ENCODE data around the gene PPARG. TPM values are rescaled to one million over a fixed set of nuclear protein-coding genes. Genes with fewer than 3 reads are reported as not detected.

The PPARG gene
- total RNA-seq, 4 donors from 2014 or later = 16.9 to 146 (median 117) TPM

DNA sequence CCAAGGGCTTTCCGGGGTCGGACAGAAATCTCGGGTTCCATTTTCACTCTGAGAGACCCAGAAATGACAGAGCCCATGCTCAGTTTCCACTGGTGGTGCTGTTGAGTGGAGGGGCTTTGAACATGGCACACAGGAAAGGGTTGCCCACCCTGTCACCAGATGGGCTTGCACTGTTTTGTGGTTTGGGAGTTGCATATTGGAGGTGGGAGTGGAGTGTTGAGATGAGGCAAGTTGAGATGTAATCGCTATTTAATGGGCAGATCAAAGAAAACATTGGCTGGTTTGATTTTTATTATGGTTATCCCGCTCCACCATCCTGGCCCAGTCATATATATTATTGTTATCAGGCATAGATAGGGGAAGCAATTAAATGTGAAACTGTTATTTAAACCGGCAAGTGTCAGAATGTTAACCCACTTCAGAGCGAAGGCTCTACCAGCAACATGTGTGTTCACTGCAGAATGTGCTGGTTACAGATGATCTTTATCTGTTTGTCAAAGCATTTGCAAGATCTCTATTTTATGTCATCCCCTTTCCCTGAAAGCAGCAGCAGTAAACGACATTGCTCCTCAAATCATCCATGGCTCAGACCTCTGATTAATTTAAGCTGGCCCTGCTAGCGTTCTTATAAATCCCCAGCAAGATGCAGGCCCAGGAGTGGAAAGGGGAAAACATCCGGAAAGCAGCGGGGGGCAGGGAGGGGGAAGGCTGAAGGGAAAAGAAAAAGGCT is 137.1 kb downstream of the PPARG start:
- Histone ChIP-seq H3K4me3 (no peak overlapping the region), H3K27ac (no peak overlapping the region), H3K27me3 (no peaks in the 10 kb centered on the region), H3K36me3 (no peaks in the 10 kb centered on the region), H3K4me1 (peaks cover 0 to 19% (median 4%) of the 10 kb centered on the region in 4 donors), H3K9me3 (no peaks in the 10 kb centered on the region)
- no peak for DNase-seq
- TF ChIP-seq, protein P1, sequence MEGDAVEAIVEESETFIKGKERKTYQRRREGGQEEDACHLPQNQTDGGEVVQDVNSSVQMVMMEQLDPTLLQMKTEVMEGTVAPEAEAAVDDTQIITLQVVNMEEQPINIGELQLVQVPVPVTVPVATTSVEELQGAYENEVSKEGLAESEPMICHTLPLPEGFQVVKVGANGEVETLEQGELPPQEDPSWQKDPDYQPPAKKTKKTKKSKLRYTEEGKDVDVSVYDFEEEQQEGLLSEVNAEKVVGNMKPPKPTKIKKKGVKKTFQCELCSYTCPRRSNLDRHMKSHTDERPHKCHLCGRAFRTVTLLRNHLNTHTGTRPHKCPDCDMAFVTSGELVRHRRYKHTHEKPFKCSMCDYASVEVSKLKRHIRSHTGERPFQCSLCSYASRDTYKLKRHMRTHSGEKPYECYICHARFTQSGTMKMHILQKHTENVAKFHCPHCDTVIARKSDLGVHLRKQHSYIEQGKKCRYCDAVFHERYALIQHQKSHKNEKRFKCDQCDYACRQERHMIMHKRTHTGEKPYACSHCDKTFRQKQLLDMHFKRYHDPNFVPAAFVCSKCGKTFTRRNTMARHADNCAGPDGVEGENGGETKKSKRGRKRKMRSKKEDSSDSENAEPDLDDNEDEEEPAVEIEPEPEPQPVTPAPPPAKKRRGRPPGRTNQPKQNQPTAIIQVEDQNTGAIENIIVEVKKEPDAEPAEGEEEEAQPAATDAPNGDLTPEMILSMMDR (IDR thresholded peaks at IDR 0.05) = no peak
- no peak for TF ChIP-seq POLR2A (IDR thresholded peaks at IDR 0.05)
- TF ChIP-seq EP300 (IDR thresholded peaks at IDR 0.05; ENCODE audit: low read depth) = no peak
- TF ChIP-seq POLR2AphosphoS5 (IDR thresholded peaks at IDR 0.05) = no peak
- intact Hi-C loops (cut with DNase I; ENCODE audit: low total_unique reads) (no loop called here), in situ Hi-C loops (cut with MboI; ENCODE audit: low pct_ligation_motif_present in 1 of 4, low pct_unique_long_range_greater_than_20kb in 1 of 4, low sequenced_read_pairs in 3 of 4) (no loop called here)
- 51 to 71% methylated on average over 6 to 11 of the region's 11 CpGs for WGBS, 2 donors (ENCODE audit: low coverage in 1 of 2)

DNA sequence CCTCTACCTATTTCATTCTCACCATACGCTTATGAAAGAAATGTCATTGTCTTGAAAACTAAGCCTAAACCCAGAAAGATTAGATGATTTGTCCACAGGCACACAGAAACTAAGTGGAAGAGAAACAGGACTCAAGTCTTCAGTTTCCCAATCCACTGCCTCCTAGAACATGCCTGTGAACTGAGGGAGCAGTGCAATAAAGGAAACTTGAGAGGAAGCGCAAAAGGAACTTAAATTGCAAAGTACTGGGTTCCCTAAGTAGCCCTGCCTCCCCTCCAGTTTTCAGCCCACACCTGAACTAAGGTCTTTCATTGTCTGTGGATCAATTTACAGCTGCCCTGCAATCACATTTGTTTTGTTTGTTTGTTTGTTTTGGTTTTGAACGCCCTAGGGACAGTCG is 138.7 kb downstream of the PPARG start:
- no peaks in the 10 kb centered on the region for H3K36me3 ChIP-seq
- H3K9me3 ChIP-seq = no peaks in the 10 kb centered on the region
- no peaks in the 10 kb centered on the region for H3K27me3 ChIP-seq
- H3K4me1 ChIP-seq = peaks cover 0 to 12% (median 0%) of the 10 kb centered on the region in 4 donors
- intact Hi-C loops (cut with DNase I; ENCODE audit: low total_unique reads) (no loop called here), in situ Hi-C loops (cut with MboI; ENCODE audit: low pct_ligation_motif_present in 1 of 4, low pct_unique_long_range_greater_than_20kb in 1 of 4, low sequenced_read_pairs in 3 of 4) (no loop called here)
- no peak overlapping the region for H3K27ac ChIP-seq
- no peak overlapping the region for H3K4me3 ChIP-seq
- TF ChIP-seq, protein P1 (IDR thresholded peaks at IDR 0.05) = no peak
- TF ChIP-seq POLR2A (IDR thresholded peaks at IDR 0.05) (no peak), EP300 (IDR thresholded peaks at IDR 0.05; ENCODE audit: low read depth) (no peak), POLR2AphosphoS5 (IDR thresholded peaks at IDR 0.05) (no peak)
- DNase-seq = no peak
- WGBS, 2 donors (ENCODE audit: low coverage in 1 of 2) = 66 to 71% methylated on average over 4 of the region's 4 CpGs

DNA sequence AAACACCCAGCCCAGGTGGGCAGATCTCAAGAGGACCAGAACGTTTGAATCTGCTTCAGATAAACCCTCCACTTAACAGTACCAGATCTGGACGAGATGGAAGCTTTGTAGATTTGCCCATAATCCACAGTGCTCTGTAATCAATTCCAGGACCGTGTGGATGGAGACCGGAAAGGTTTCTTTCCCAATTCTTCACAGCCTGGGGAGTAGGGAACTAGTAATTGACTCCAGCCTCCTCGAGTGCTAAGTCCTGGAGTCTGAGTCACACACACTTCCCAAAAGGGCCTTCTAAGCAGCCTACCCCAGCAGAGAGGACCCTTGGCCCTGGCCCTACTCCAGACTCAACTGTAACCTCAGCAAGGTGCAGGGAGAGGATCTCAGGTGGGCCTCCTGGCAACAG is 139.3 kb downstream of the PPARG start:
- Histone ChIP-seq H3K4me3 (no peak overlapping the region), H3K27ac (no peak overlapping the region), H3K27me3 (no peaks in the 10 kb centered on the region), H3K9me3 (no peaks in the 10 kb centered on the region), H3K4me1 (peaks cover 0 to 12% (median 0%) of the 10 kb centered on the region in 4 donors), H3K36me3 (no peaks in the 10 kb centered on the region)
- no peak for DNase-seq
- 60 to 75% methylated on average over 2 to 5 of the region's 5 CpGs for WGBS, 2 donors (ENCODE audit: low coverage in 1 of 2)
- intact Hi-C loops (cut with DNase I; ENCODE audit: low total_unique reads) = no loop called here
- in situ Hi-C loops (cut with MboI; ENCODE audit: low pct_ligation_motif_present in 1 of 4, low pct_unique_long_range_greater_than_20kb in 1 of 4, low sequenced_read_pairs in 3 of 4) = no loop called here
- TF ChIP-seq POLR2A (IDR thresholded peaks at IDR 0.05) = no peak
- no peak for TF ChIP-seq POLR2AphosphoS5 (IDR thresholded peaks at IDR 0.05)
- no peak for TF ChIP-seq EP300 (IDR thresholded peaks at IDR 0.05; ENCODE audit: low read depth)
- TF ChIP-seq, protein P1 (IDR thresholded peaks at IDR 0.05) = no peak

DNA sequence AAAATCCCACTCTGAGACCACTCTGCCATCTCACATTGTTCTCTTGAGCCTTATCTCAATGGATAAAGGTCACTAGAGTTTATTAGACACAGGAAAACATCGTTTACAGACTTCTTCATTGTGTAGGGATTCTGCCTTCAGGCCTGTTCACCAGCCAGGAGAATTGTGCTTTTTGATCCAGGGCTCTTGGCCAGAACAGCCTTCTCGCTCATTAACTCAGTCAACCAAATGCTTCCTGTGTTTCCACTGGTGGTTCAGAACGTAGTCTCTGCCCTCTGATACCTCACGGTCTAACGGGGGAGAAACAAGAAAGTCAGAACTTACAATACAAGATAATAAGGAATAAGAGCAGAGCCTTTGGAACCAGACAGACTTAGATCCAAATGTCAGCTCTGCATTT is 141.2 kb downstream of the PPARG start:
- in situ Hi-C loops (cut with MboI; ENCODE audit: low pct_ligation_motif_present in 1 of 4, low pct_unique_long_range_greater_than_20kb in 1 of 4, low sequenced_read_pairs in 3 of 4) = no loop called here
- no peak overlapping the region for H3K27ac ChIP-seq
- 48 to 60% methylated on average over 1 to 5 of the region's 5 CpGs for WGBS, 2 donors (ENCODE audit: low coverage in 1 of 2)

More for the DNA sequence above, 141.2 kb downstream of the PPARG start:
- no peaks in the 10 kb centered on the region for H3K27me3 ChIP-seq
- no peak overlapping the region for H3K4me3 ChIP-seq
- TF ChIP-seq POLR2A (IDR thresholded peaks at IDR 0.05) (no peak), EP300 (IDR thresholded peaks at IDR 0.05; ENCODE audit: low read depth) (no peak), POLR2AphosphoS5 (IDR thresholded peaks at IDR 0.05) (no peak)
- TF ChIP-seq, protein P1 (IDR thresholded peaks at IDR 0.05) = no peak
- no peaks in the 10 kb centered on the region for H3K36me3 ChIP-seq
- DNase-seq = no peak
- H3K4me1 ChIP-seq = peaks cover 0 to 9% (median 0%) of the 10 kb centered on the region in 4 donors
- H3K9me3 ChIP-seq = no peaks in the 10 kb centered on the region
- intact Hi-C loops (cut with DNase I; ENCODE audit: low total_unique reads) = no loop called here
